CD4-positive, alpha-beta T cell treated with Interleukin-6 at 100 ng/mL for 8 hours (primary cell): ENCODE measurements around the gene PDGFB.

Experiments used
- DNase-seq: peaks from one replicate; pipeline ENCODE4 v3.0.0-alpha.2; 2020; ENCODE audit warnings: mixed read lengths, low spot score

PDGFB gene

DNA sequence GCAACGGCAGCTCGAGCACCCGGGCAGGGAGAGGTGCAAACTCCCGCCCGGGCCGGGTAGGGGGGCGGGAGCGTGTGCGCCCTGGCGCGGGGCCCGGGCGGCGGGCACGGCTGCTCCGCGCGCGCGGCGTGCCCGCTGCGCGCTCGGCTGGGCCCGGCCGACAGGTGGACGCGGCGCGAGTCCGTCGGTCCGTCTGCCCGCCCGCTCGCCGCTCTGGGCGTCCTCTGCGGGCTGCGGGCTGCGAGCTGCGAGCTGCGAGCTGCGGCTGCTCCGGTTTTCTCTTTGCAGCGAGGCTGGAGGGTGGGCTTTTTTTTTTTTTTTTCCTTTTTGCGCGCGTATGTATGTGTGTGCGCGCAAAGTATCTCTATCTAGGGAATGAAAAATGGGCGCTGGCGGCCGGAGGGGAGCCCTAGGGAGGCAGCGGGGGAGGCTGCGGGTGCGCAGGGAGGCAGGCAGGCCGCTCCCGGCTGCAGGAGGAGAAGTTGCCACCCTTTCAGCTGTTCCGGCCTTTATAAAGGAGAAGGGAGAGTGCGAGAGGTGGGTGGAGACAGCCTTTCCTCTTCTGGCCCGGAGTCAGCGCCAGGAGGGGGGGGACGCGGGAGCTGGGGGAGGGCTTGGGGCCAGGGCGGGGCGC, at the start of gene PDGFB:
Gene PDGFB (minus strand): TSS at position 487 of the 634 bp plus-strand sequence. CDS start 1,019 bp downstream, outside the sequence.
- peak; percentile 21 for DNase-seq

DNA sequence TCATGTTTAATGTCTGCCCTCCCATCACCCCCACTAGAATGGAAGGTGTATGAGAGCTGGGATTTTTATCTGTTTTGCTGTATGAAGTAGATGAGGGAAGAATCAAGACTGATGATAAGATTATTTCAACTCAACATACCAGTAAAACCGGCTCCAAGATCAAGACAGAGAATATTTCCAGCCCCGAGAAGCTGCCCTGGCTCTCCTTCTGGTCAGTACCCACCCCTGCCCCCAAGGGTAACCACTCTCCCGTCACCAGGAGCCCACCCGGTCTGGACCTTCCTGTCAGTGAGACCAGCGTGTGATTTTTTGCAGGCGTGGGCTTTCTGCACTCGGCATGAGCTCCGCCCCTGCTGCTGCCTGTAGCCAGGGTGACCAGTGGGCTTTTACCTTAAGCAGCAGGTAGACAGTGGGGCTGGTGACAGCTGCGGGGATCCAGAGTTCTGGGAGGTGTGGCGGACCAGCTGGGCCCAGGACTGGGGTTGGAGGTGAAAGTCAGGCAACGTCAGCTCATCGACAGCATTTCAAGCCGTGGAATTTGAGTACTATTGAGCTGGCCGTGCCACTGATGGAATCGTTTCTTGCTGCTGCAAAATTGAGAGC, 49.1 kb upstream of the PDGFB start:
- no peak for DNase-seq

GRCh38 chr22:39292561-39293074, 47.8 kb upstream of the PDGFB start:
- DNase-seq, result no peak

DNA sequence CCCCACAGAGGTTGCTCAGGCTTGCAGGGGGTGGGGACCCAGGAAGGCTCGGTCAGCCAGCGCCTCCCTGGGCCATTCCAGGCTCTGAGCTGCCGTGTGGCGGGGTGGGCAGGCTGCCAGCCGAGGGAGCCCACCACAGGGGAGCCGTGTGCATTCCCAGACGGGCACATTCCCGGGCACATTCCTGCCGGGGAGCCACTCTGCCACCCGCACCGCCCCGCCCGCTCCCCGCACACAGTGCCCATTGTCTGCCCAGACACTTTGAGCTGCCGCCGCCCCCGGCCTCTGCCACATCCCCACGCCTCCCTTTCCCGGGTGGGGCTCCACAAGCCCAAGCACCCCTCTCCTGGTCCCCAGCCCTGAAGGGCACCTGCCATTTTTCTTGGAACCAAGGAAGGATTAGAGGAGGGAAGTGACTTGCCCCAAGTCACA, 47.3 kb upstream of the PDGFB start:
- no peak for DNase-seq

- DNase-seq, result no peak
Observed at GRCh38 chr22:39291523-39291922, 46.7 kb upstream of the PDGFB start.

DNA sequence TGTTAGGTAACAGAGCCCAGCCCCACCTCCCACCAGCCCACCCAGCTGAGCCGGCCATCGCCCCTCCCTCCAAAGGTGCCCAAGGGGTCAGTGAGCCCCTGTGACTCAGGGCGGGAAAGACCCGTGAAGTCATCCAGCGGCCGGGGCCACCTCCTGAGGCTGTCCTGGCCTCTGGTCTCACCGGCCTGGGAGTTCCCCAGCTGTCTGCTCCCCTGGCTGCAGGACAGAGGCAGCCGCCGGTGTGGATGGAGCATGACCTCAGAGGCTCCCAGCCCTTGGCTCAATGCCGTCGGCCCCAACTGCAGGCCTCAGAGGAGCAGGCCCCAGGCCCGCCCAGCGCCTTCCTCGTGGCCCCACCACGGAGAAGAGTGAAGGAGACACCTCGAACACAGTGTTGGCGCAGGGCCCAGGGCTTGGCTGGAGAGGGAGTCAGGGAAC, 46.0 kb upstream of the PDGFB start:
- DNase-seq, result no peak

GRCh38 chr22:39289975-39290720, 45.4 kb upstream of the PDGFB start:
- DNase-seq, result no peak

DNA sequence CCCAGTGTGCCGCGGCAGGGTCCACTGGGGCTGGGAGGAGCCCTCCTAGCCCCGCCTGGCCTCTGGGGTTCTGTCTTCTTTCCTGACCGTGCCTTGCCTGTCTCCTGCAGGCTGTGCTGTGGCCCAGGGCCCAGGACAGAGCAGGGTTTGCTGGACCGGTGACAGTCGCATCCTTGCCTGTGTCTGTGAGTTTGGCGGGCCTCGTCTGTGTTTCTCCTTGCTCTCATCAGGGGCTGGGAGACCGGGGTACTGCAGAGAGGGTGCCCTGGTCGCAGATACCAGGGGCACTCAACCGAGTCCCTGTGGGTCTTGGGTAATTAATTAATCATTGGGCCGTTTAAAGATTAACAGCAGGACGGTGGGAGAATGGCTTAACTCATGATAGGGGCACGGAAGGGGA, 44.8 kb upstream of the PDGFB start:
- no peak for DNase-seq

- no peak for DNase-seq
Observed at GRCh38 chr22:39288135-39288898, 43.5 kb upstream of the PDGFB start.

DNA sequence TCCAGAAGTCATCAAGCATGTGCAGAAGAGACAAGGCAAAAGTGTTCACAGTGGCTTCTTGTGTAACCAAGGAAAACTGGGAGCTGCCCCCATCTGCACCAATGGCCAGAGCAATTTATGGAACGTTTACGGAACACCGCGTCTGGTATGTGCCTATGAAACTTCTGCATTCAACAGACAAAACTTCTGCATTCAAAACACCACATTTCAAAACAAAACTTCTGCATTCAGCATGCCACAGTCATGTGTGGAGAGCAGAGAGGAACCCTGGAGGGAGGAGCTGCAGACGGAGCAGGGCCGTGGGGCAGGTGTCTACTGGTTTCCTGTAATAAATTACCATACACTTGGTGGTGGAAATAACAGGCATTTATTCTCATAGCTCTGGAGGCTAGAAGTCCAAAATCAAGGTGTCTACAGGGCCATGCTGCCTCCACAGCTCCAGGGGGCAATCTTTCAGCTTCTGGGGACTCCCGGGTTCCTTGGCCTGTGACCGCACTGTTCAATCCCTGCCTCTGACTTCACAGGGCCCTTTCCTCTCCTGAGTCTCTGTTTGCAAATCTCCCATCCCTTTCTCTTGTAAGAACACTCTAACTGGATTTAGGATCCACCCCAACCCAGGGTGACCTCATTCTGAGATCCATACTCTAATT, 42.4 kb upstream of the PDGFB start:
- no peak for DNase-seq

DNA sequence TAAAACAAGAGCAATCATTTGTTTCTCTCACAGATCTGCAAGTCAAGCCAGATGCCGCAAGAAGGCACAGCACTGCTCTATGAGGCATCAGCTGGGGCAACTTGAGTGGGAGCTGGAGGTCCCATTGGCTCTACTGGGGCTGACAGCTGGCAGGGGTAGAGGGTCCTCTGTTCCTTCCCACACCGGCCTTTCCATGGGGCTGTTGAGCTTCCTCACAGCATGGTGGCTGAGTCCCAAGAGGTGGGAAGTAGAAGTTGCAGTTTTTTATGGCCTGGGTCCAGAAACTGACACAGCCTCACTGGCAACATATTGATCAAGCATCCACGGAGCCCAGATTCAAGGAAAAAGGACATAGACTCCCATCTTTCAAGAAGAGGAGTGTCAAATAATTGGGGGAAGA, 40.2 kb upstream of the PDGFB start:
- no peak for DNase-seq

DNA sequence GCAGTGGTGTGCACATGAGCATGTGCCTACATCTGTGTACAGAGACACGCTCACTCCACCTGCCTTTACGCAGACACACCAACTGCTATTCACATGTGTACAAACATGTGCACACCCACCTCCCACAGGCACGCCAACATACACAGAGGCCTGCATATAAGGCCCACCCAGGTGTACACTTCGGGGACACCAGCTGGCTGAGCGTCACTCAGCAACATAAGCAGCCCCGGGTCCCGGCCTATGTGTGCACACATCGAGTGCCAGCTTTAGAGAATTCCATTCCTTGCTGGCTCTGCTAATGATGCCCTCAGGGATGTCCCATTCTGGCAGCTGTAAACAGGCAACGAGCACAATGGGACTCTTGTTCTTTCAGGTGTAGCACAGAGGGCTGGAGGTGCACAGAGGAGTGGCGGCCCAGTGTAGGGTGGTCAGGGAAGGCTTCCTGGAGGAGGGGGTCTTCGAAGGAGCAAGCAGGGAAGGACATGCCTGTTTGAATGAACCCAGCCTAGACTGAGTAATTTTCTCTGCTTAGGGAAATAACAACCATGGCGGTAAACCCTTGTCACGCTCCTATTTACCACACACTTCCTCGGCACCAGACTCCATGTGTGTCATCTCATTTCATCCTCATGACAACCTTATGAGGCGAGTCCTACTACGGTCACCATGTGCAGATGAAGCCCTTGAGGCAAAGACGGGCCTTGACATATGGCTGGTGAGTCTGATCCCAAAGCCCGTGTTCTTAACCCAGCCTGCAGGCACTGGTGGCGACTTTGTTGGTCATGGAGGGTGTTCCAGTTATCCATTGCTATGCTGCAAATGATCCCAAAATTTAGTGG, 39.6 kb upstream of the PDGFB start:
- no peak for DNase-seq

DNA sequence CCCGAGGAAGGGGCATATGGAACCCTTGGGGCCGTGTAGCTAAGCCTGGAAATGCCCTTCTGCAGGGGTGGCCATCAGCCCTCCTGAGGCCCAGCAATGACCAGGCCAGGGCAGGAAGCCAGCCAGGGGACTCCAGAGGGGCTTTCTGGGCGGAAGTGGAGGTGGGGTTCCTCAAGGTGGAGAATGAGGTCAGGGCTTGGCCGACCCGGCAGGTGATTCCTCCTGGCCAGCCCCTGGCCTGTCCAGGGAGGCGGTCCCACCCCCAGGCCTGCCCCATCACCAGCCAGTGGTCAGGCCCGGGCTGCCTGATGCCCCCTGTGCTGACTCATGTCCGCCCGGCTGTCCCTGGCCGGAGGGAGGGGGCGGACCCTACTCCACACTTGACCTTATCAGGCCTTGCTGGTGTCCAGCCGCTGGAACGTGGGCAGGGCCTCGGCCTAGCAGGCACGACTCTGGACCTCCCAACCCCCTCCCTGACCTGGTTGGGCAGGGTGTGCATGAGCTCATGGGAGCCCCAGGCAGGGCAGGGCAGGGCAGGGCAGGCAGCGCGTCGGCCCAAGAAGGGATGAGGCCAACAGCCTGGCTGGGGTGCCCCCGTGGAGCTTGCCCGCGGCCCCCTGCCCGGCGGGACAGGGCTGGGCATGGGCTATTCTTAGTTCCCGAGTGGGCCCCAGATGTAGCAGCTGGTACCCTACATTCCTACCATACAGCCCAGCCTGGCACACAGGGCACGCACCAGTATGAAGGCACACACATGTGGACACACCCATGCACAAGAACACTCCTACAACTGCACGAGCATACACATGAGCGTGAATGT, 38.8 kb upstream of the PDGFB start:
- no peak for DNase-seq

DNA sequence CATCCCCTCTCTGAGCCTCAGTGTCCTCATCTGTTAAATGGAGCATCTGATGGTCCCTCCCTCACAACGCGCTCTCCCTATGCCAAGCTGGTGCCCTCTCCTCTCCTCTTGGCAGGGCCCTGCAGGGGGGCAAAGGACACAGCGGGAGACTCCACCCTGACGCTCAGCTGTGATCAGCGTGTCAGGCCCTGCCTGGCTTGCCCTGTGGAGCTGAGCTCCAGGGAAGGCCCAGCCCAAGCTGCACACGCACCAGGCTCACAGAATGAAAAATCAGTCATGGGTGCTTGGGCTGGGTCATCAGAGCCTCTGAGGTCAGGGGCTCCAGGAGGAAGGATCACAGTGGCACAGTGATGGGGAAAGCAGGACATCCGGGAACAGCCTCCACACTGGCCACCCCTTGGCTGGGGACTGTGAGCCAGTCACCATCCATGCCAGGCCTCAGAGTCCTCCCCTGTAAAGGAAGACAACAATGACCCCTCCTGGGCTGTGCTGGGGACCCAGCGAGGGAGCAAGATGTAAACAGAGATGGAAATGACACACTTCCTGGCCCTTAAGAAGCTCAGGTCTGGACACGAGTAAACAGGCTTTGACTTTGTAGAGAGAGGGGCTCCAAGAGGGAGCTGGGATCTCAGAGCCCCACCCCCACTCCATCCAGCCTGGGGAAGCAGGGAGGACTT, 38.0 kb upstream of the PDGFB start:
- no peak for DNase-seq

- DNase-seq, result no peak
Observed at GRCh38 chr22:39281126-39281525, 36.3 kb upstream of the PDGFB start.

GRCh38 chr22:39280250-39280649, 35.5 kb upstream of the PDGFB start:
- no peak for DNase-seq

- no peak for DNase-seq
Observed at GRCh38 chr22:39279170-39279850, 34.5 kb upstream of the PDGFB start.

- no peak for DNase-seq
Observed at GRCh38 chr22:39278040-39278439, 33.3 kb upstream of the PDGFB start.

GRCh38 chr22:39277142-39277607, 32.4 kb upstream of the PDGFB start:
- no peak for DNase-seq
